Activated CD8-positive, alpha-beta memory T cell treated with anti-CD3 and anti-CD28 coated beads, Interleukin-2, amount 10 ng/mL, durations not matched to agents 7 days and 5 days (primary cell): ENCODE results near the gene LRRC2. TPM values are rescaled to one million over a fixed set of nuclear protein-coding genes. Genes with fewer than 3 reads are reported as not detected.
A peak's percentile ranks its signal among the peaks of the same experiment; 100 is the strongest.
"Not testable (repeated sequence)": the region's sequence is repeated elsewhere in the genome, so short reads cannot be mapped to it uniquely, and the experiment has no call there.

ENCODE experiments used
- ATAC-seq: fragments of 150-1000 bp; cut with Tn5 transposase; one replicate; pipeline ENCODE4 v1.10.0; 2021; ENCODE audit warnings: moderate library complexity
- CTCF ChIA-PET: fragments of 350-600 bp; sonication (Branson Sonifier 250); formaldehyde crosslinking; loops from one replicate; lab custom pipeline; 2021; ENCODE audit warnings: antibody characterized with exemption; lab: Charles Lee
- DNase-seq: peaks from one replicate; pipeline ENCODE4 v3.0.0-alpha.2; 2020
- H3K27ac Mint-ChIP-seq: one replicate; pipeline ENCODE4 v1.8.0; 2021; ENCODE audit warnings: mild to moderate bottlenecking, mixed read lengths
- H3K27me3 Mint-ChIP-seq: one replicate; pipeline ENCODE4 v1.8.0; 2021; ENCODE audit warnings: mixed read lengths
- H3K36me3 Mint-ChIP-seq: one replicate; pipeline ENCODE4 v1.8.0; 2021; ENCODE audit warnings: mild to moderate bottlenecking, mixed read lengths
- H3K4me1 Mint-ChIP-seq: one replicate; pipeline ENCODE4 v1.8.0; 2021; ENCODE audit warnings: mixed read lengths
- H3K4me3 Mint-ChIP-seq: one replicate; pipeline ENCODE4 v1.8.0; 2021; ENCODE audit warnings: mild to moderate bottlenecking, moderate library complexity, mixed read lengths
- H3K9me3 Mint-ChIP-seq: one replicate; pipeline ENCODE4 v1.8.0; 2022; ENCODE audit warnings: low read depth, mixed read lengths
- total RNA-seq, 2 experiments: library from RNA; stranded (reverse); gene quantifications; one replicate each; pipeline ENCODE4 v1.2.3, GENCODE V29; 2021

The LRRC2 gene
- total RNA-seq, 2 experiments from 2014 or later, result 0.07 TPM; not detected in 1

DNA sequence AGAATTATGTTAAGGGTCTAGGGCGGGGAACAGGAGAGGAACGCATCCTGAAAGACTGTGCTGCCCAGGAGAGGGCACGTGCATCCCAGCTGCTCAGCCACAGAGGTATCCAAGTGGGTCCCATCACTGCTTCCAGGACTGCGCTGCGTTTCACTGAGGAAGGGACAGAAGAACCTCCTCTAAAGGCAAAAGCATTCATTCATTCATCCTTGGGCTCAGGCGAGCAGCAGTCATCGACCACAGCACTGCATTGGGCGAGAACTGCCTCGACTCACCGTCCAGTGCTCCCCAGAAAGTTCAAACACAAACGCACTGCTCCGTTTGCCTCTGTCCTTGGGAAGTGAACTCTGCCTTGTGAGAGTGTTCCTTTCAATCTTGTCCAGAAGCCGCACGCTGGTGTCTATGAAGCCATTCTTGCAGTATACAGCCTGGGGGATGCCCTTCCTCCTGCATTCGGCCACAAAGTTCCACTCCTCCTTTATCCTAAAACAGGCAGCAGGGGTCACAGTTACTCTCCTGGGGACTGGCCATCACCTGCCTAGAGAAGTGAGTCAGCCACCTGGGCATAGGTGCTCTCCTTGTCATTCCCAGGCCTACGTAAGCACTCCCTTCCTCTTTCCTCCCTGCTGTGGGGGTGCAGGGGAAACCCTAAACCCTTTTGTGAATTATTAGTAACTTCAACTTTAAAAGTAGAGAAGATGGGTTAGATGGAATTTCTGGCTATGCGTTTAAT lies 21.2 kb downstream of the LRRC2 start:
- peaks cover 46% of the 10 kb centered on the region for H3K4me1 Mint-ChIP-seq
- peaks cover 9% of the 10 kb centered on the region for H3K27me3 Mint-ChIP-seq
- peaks cover 2% of the 10 kb centered on the region for H3K36me3 Mint-ChIP-seq
- CTCF ChIA-PET, result interaction anchor here (0.9 to 9.8 kb wide), 3 partner anchors 22 to 57 kb away, joined by 3 to 85 read pairs (median 10); no protein-coding TSS in a partner anchor
- no peak overlapping the region for H3K27ac Mint-ChIP-seq
- ATAC-seq, result no peak
- no peak overlapping the region for H3K4me3 Mint-ChIP-seq
- no peak for DNase-seq
- no peaks in the 10 kb centered on the region for H3K9me3 Mint-ChIP-seq

DNA sequence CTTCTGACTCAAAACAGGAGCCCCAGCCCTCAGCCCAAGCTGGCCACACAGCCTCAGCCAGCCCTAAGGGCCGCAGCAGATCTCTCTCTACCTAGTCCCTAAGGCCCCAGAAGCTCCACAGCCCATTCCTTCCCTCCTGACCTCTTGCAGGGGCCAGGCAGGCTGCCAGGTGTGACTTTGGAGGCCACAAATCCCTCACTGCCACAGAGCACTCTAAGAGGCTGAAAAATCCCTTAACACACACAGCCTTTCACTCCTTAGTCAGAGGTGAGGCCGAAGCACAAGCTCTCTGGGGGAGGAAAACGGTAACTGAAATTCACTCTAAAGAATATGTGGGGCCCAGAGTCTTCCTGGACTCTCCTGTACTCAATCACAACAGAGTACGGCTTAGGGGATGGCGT lies 23.3 kb downstream of the LRRC2 start:
- Mint-ChIP-seq H3K36me3 (peaks cover 3% of the 10 kb centered on the region), H3K9me3 (no peaks in the 10 kb centered on the region), H3K4me1 (peaks cover 59% of the 10 kb centered on the region), H3K27ac (no peak overlapping the region), H3K4me3 (no peak overlapping the region), H3K27me3 (peaks cover 7% of the 10 kb centered on the region)
- DNase-seq, result peak; percentile 38
- ATAC-seq, result no peak
- CTCF ChIA-PET, result interaction anchor here (0.6 to 6.6 kb wide), 6 partner anchors 15 to 1031 kb away, joined by 3 to 117 read pairs (median 4); partner anchors contain the start of gene CCR5

DNA sequence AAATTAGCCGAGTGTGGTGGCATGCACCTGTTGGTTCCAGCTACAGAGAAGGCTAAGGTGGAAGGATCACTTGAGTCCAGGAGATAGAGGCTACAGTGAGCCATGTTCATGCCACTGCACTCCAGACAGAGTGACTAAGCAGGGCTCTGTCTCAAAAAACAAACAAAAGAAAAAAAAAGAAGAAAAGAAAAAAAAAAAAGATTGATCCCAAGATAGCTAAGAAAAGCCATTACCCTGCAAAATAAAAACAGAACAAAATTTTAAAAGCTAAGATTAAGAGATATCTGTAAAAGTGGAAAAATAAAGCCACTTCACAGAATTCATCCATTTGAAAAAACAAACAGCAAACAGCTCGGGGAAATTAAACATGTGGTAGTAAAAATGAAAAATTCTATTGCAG lies 23.8 kb downstream of the LRRC2 start:
- Mint-ChIP-seq H3K27ac (no peak overlapping the region), H3K4me1 (peaks cover 63% of the 10 kb centered on the region), H3K4me3 (no peak overlapping the region), H3K9me3 (no peaks in the 10 kb centered on the region), H3K27me3 (peaks cover 6% of the 10 kb centered on the region), H3K36me3 (peaks cover 3% of the 10 kb centered on the region)
- ATAC-seq, result no peak
- DNase-seq, result no peak
- CTCF ChIA-PET, result interaction anchor here (0.7 to 6.6 kb wide), 5 partner anchors 16 to 171 kb away, joined by 3 to 117 read pairs (median 4); partner anchors contain the start of gene CCR5

DNA sequence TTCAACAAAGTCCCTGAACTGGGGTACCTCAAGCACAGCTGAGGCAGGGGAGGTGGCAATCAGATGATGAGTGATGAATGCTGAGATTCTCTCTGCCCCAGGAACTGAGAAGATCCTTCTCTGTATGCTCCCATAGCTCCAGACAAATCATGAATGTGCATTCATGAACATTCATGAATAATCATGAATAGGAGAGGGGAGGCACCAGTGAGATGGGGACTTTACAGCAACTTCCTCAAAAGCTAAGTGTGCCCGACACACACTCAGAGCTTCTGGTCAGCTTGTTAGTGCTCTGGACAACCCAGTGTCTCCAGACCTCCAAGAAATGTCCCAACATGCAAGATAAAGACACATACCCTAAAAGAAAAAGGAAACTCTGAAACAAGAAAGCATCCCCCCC lies 24.3 kb downstream of the LRRC2 start:
- Mint-ChIP-seq H3K36me3 (peaks cover 3% of the 10 kb centered on the region), H3K27me3 (peaks cover 5% of the 10 kb centered on the region), H3K9me3 (no peaks in the 10 kb centered on the region), H3K4me3 (no peak overlapping the region), H3K4me1 (peaks cover 67% of the 10 kb centered on the region), H3K27ac (no peak overlapping the region)
- no peak for ATAC-seq
- CTCF ChIA-PET, result interaction anchor here (0.7 to 6.6 kb wide), 4 partner anchors 16 to 58 kb away, joined by 3 to 117 read pairs (median 10); no protein-coding TSS in a partner anchor
- DNase-seq, result peak; percentile 12

DNA sequence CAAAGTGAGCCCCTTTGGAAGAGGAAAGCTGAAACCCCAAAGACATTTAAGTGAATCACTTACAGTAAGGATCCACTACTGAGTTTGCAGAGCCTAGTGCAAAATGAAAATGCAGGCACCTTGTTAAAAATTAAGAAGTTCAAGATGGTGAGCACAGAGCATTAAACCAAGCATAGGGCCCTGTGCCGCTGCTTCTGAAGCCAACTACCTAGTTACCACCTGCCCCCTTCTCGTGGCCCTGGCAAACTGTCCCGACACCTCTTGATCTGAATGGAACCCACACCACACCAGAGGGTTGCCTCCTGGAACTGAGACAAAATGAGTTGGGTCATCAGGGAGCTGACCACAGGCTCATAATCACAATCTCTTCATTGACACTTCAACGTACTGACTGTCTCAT lies 25.6 kb downstream of the LRRC2 start:
- no peaks in the 10 kb centered on the region for H3K9me3 Mint-ChIP-seq
- H3K27ac Mint-ChIP-seq, result no peak overlapping the region
- DNase-seq, result peak; percentile 36
- peaks cover 7% of the 10 kb centered on the region for H3K27me3 Mint-ChIP-seq
- no peak overlapping the region for H3K4me3 Mint-ChIP-seq
- CTCF ChIA-PET, result interaction anchor here (1.0 to 6.6 kb wide), 4 partner anchors 12 to 52 kb away, joined by 4 to 117 read pairs (median 22); no protein-coding TSS in a partner anchor
- H3K36me3 Mint-ChIP-seq, result peaks cover 3% of the 10 kb centered on the region
- H3K4me1 Mint-ChIP-seq, result peaks cover 65% of the 10 kb centered on the region
- ATAC-seq, result no peak

DNA sequence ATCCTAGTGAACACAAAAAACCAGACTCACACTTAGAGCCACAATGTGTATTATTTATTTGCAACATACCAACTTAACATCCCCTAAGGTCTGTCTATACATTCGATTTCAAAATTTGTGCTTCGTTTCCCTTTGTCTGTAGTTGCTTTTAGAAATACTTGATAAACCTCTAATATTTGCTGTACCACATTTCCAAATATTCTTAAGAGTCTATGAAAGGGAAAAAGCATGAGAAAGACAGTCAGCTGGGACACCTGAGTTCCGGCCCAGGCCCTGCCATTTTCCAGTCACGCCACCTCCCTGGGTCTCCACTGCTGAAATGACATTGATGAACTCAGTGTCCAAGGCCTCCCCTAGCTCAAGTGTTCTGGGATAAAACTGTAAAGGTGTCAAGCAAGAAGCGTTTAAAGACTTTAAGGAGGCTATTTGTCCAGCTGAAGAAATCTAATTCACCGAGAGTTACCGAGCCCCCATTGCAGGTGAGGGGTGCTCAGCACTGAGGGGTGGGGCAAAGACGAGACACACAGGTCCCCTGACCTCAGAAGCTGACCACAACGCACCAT lies 26.6 kb downstream of the LRRC2 start:
- no peaks in the 10 kb centered on the region for H3K9me3 Mint-ChIP-seq
- peak overlapping the region; percentile 92 for H3K27ac Mint-ChIP-seq
- H3K36me3 Mint-ChIP-seq, result peaks cover 3% of the 10 kb centered on the region
- H3K4me1 Mint-ChIP-seq, result peaks cover 61% of the 10 kb centered on the region
- peak overlapping the region; percentile 64 for H3K4me3 Mint-ChIP-seq
- ATAC-seq, result no peak
- peak; percentile 49 for DNase-seq
- CTCF ChIA-PET, result interaction anchor here (0.8 to 6.6 kb wide), 12 partner anchors 8 to 324 kb away, joined by 3 to 117 read pairs (median 6); partner anchors contain the start of gene RTP3
- peaks cover 12% of the 10 kb centered on the region for H3K27me3 Mint-ChIP-seq

DNA sequence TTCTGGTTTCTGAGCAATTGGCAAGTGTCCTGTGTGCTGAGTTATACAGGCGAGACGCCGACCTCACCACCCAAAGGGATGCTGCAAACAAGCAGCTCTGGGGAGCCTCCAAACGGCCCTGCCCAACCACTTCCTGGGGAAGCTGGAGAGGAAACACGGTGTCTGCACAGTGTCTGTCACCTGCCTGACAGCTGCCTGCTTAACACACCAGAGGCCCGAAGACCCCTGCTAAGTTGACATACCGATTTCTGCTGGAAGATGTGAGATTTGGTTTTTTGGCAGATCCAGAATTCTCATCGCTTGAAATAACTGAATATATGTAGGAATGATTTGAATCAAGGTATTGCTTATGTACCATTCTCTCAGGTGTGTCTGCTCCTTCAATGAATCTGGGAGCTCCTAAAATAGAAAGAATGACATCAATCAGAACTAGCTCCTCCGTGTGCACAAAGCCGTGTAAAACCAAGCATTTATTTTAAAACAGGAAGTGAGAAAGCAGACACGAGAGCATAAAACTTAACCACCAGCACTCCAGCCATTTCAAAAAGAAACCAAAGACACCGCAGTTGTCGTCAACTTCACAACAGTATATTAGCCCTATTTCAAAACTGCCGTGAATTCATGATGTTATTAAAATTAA lies 27.2 kb downstream of the LRRC2 start:
- DNase-seq (peak; percentile 96), ATAC-seq (peak; percentile 92)
- H3K4me3 Mint-ChIP-seq, result peak overlapping the region; percentile 64
- peaks cover 61% of the 10 kb centered on the region for H3K4me1 Mint-ChIP-seq
- H3K27ac Mint-ChIP-seq, result peak overlapping the region; percentile 92
- H3K27me3 Mint-ChIP-seq, result peaks cover 16% of the 10 kb centered on the region
- H3K36me3 Mint-ChIP-seq, result peaks cover 8% of the 10 kb centered on the region
- H3K9me3 Mint-ChIP-seq, result peaks cover 2% of the 10 kb centered on the region
- CTCF ChIA-PET, result interaction anchor here (0.8 to 6.6 kb wide), 14 partner anchors 8 to 324 kb away, joined by 3 to 117 read pairs (median 5); partner anchors contain the start of gene RTP3

DNA sequence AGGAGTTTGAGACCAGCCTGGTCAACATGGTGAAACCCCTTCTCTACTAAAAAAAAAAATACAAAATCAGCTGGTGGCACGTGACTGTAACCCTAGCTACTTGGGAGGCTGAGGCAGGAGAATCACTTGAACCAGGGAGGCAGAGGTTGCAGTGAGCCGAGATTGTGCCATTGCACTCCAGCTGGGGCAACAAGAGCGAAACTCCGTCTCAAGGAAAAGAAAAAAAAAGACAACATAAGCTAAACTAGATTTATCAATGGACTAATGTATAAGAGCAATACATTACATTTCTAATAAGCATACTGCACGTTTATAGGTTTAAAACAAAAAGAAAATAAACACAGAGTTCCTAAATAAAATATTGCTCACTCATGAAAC lies 27.7 kb downstream of the LRRC2 start:
- Mint-ChIP-seq H3K27me3 (peaks cover 16% of the 10 kb centered on the region), H3K4me3 (peak overlapping the region; percentile 64), H3K4me1 (peaks cover 61% of the 10 kb centered on the region), H3K27ac (peak overlapping the region; percentile 92)
- DNase-seq, result peak; percentile 37
- ATAC-seq, result peak; percentile 3
- CTCF ChIA-PET, result interaction anchor here (0.7 to 6.6 kb wide), 15 partner anchors 9 to 323 kb away, joined by 3 to 117 read pairs (median 5); partner anchors contain the start of gene RTP3
- H3K9me3 Mint-ChIP-seq, H3K36me3 Mint-ChIP-seq: not testable (repeated sequence)

DNA sequence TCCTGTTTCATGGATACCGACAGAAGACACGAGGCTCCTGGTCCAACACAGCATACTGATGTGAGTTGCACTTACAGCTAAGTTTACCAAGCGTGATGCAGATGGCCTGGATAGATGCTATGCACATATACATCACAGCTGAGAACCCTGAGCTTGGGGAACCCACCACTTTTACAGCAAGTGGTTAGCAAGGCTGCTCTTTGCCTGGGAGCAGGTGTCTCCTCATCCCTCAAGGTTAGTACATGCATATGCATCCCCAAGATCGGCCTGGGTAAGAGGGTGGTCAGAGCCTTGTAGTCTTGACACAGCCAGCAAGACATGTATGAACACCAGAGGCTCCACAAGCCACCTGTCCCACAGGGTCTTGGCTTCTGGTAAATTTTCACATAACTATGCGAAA lies 28.3 kb downstream of the LRRC2 start:
- Mint-ChIP-seq H3K4me1 (peaks cover 61% of the 10 kb centered on the region), H3K36me3 (peaks cover 8% of the 10 kb centered on the region), H3K27ac (peak overlapping the region; percentile 92), H3K4me3 (peak overlapping the region; percentile 64), H3K27me3 (peaks cover 22% of the 10 kb centered on the region), H3K9me3 (peaks cover 2% of the 10 kb centered on the region)
- ATAC-seq (no peak), DNase-seq (peak; percentile 39)
- CTCF ChIA-PET, result interaction anchor here (0.7 to 6.6 kb wide), 10 partner anchors 9 to 129 kb away, joined by 3 to 117 read pairs (median 9); partner anchors contain the start of gene RTP3

DNA sequence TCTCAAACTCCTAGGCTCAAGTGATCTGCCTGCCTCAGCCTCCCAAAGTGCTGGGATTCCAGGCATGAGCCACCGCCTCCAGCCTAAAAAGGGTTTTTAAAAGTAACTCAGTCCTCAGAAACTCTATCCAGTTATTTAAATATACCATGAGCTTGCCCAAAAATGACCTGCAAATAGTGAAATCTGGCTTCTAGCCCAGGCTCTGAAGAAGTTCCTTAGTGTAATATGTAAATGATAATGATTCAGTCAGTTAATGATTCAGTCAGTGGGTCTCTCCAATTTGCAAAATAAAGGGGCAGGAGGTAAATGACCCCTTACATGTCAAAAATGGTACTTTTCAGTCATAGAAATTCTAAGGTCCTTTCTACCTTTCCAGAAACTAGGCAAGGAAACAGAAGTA lies 28.8 kb downstream of the LRRC2 start:
- ATAC-seq (no peak), DNase-seq (no peak)
- Mint-ChIP-seq H3K27me3 (peaks cover 26% of the 10 kb centered on the region), H3K4me3 (no peak overlapping the region), H3K27ac (no peak overlapping the region), H3K9me3 (peaks cover 2% of the 10 kb centered on the region), H3K36me3 (peaks cover 8% of the 10 kb centered on the region), H3K4me1 (peaks cover 59% of the 10 kb centered on the region)
- CTCF ChIA-PET, result interaction anchor here (2.1 to 6.6 kb wide), 4 partner anchors 12 to 48 kb away, joined by 11 to 117 read pairs (median 21); partner anchors contain the start of gene RTP3

DNA sequence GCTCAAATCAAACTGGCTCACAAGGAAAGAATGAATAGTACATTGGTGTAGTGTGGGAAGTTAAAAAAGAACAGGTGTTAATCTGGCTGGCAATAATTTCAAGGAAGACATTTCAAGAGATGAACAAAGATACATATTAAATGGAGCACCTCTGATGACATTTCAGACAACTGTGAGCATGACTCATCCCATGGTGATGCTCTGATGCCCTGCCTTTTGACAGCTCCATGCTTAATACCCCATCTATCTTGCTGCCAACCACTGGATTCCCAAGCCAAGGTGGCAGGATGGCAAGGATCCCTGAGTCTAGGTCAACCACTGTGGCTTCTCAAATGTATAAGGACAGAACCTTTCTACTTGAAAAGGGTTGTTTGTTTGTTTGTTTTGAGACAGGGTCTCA lies 29.3 kb downstream of the LRRC2 start:
- peaks cover 2% of the 10 kb centered on the region for H3K9me3 Mint-ChIP-seq
- H3K4me1 Mint-ChIP-seq, result peaks cover 54% of the 10 kb centered on the region
- H3K27me3 Mint-ChIP-seq, result peaks cover 27% of the 10 kb centered on the region
- no peak overlapping the region for H3K27ac Mint-ChIP-seq
- no peak for DNase-seq
- peaks cover 8% of the 10 kb centered on the region for H3K36me3 Mint-ChIP-seq
- CTCF ChIA-PET, result interaction anchor here (3.9 to 6.6 kb wide), 2 partner anchors 40 to 48 kb away, joined by 29 to 117 read pairs; partner anchors contain the start of gene RTP3
- no peak overlapping the region for H3K4me3 Mint-ChIP-seq
- ATAC-seq, result no peak

DNA sequence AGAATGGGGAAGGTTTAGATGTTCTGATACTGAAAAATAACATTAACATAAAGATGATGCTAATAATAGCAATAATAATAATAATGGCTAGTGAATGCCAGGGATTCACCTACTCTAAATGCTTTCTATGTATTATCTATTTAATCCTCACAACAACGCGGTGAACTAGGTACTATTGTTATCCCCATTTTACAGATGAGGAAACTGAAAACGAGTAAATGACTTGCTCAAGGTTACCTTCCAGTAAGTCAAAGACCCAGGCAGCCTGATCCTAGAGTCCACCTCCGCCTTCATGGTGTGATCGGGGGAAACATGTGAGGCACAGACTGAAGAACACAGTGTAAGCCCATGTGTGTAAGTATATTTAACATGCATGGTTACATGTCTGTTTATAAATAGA lies 30.4 kb downstream of the LRRC2 start:
- H3K4me1 Mint-ChIP-seq, result peaks cover 48% of the 10 kb centered on the region
- H3K27me3 Mint-ChIP-seq, result peaks cover 33% of the 10 kb centered on the region
- H3K9me3 Mint-ChIP-seq, result peaks cover 2% of the 10 kb centered on the region
- DNase-seq, result no peak
- H3K4me3 Mint-ChIP-seq, result no peak overlapping the region
- H3K36me3 Mint-ChIP-seq, result peaks cover 8% of the 10 kb centered on the region
- ATAC-seq, result no peak
- H3K27ac Mint-ChIP-seq, result no peak overlapping the region
- CTCF ChIA-PET, result interaction anchor here (1.4 kb wide), 1 partner anchor 23 kb away, joined by 6 read pairs; no protein-coding TSS in a partner anchor

DNA sequence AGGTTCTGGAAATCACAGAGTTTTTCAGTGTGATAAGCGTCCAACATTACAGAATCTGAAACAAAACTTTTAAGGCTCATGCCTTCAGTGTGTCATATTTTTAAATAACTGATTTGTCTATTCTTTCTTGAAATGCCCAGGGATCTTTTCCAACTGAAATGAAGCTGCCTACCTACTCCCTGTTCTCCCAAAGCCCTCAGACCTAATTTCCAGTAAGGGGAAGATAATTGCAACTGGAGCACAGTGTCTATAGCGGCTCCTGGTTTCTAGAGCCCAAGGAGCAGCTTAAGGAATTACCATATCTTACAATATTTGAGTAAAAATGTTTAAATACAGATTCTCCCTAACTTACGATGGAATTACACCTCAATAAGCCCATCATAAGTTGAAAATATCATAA lies 33.0 kb downstream of the LRRC2 start:
- CTCF ChIA-PET, result interaction anchor here (1.0 to 1.5 kb wide), 2 partner anchors 25 to 44 kb away, joined by 3 to 7 read pairs; no protein-coding TSS in a partner anchor
- ATAC-seq, result no peak
- Mint-ChIP-seq H3K4me1 (peaks cover 25% of the 10 kb centered on the region), H3K27me3 (peaks cover 36% of the 10 kb centered on the region), H3K4me3 (no peak overlapping the region), H3K36me3 (peaks cover 5% of the 10 kb centered on the region), H3K9me3 (peaks cover 2% of the 10 kb centered on the region), H3K27ac (no peak overlapping the region)
- DNase-seq, result no peak
